GM20000 (cell line): Measurements from ENCODE around the gene FLNB.

Experiments used
- DNase-seq: peaks from one replicate; pipeline ENCODE4 v3.0.0; 2012; ENCODE audit warnings: low spot score
- CTCF ChIP-seq: IDR thresholded peaks from 2 replicates; pipeline ENCODE4 v1.5.1; 2012; ENCODE audit warnings: mild to moderate bottlenecking, control low read depth; ENCODE audit errors: extremely low read depth, missing control alignments

Gene FLNB

GRCh38 chr3:58011580-58011979, 3.4 kb downstream of the FLNB start:
- DNase-seq: no peak
- TF ChIP-seq CTCF: no peak

DNA sequence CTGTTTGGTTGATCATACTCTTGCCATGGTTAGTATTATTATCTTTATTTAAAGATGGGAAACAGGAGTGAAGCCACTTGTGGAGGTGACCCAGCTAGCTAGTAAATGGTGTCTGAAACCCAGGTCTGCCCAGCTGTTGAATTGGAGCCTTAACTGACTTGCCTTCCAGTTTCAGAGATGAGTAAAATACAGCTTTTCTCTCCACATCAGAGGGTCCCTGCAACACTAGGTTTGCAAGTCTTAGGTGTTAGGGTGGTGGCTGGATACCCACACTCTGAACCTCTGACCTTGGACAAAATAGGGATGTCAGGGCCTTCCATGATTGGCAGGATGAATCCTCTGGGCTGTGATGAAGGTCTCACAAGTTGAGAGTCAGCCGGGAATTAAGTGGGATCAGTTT, 4.1 kb downstream of the FLNB start:
- TF ChIP-seq CTCF: no peak

GRCh38 chr3:58013099-58013498, 4.9 kb downstream of the FLNB start:
- no peak for TF ChIP-seq CTCF
- no peak for DNase-seq

More for the DNA sequence above, 4.1 kb downstream of the FLNB start:
- DNase-seq: no peak

DNA sequence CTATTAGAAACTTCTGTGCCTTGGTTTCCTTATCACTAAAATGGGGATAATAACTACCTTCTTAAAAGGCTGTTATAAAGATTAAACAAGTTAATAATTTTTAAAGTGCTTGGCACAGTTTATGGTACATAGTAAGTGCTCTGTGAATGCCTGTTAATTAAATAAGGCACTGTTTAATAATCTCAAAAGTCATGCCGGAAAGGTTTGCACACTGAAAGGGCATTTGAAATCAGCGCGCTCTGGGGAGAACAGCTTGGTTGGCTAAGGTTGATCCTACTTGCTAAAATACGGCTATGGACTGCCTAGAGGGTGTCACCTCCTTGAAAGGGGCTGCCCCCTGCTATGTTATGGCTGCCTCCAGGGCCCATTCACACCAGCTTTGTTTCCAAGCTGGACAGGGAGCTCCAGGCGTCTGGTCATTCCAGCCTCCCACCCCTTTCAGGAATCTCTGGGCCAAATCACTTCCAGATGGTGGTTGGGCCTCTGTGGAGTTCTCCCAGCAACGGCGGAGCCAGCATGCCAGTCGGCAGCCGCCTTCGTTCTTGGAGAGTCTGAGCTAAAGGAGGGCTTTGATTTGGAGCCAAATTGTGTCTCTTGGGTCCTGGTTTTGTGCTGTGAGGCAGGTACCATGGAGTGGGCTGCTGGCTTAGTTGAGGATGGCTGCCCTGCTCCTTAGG, 5.9 kb downstream of the FLNB start:
- TF ChIP-seq CTCF: no peak
- no peak for DNase-seq

DNA sequence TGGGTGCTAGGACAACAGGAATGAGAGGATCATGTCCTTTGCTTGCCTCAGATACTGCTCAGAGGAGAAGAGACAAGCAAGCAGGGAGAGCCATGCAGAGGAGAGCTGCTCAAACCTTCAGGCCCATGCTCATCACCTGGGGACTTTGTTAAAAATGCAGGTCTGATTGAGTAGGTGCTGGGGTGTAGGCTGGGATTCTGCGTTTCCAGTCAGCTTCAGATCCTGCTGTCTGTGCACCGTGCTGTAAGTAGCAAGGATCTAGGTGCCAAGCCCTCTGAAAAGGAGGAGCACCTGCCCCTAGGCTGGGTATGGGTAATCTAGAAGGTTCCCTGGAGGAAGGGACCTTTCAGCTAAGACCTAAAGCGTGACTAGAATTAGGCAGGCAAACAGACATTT, 7.3 kb downstream of the FLNB start:
- TF ChIP-seq CTCF: no peak
- no peak for DNase-seq

DNA sequence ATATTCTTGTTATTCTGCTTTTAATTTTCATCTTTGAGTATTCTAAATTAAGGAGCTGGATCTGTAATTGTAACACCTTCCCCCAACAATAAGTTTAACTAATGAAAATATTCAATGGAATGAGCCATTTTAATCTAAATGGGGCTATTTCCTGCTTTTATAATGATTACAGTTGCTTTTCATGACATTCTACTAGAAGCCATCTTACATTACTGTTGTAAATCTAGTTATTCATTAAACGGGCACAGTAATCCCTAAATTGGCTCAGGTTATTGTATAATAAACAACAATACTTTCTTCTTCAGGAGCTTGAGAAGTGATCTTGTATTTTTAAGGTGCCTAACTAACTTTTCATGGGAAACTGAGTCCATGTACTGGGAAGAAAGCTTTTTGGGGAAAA, 8.5 kb downstream of the FLNB start:
- TF ChIP-seq CTCF: no peak
- no peak for DNase-seq

DNA sequence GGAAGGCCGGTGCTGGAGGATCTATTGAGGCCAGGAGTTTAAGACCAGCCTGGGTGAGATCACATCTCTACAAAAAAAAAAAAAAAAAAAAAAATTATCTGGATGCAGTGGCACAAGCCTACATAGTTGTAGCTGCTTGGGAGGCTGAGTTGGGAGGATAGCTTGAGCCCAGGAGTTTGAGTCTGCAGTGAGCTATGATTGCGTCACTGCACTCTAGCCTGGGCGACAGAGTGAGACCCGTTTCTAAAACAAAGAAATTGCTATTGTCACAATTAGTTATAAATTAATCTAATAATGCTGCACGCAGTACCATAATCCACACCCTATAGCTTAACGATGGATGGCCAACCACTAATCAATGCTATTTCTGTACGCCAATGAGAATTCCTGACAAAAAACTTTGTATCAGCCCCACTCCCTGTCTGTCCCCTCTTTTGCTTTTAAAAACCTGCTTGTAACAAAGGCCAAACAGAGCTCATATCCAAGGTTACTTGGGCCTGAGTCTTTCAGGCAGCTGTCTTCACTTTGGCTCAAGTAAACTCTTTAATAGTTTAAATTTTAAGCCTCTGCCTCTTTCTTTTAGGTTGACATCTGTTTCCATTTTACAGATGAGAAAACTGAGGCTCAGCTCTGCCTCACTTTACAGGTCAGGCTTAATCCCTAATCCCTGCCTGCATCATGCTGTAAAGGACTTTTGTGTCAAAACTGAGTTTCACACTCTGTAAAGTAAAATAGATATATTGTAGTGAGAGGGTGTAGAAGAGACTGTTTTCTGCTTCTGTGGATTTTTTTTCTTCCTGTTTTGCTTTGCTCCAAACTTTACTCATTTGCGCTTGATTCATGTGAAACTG, 10.9 kb downstream of the FLNB start:
- TF ChIP-seq CTCF: no peak
- DNase-seq: no peak
